GM12878 (cell line): ENCODE measurements around the gene SHC1. TPM values are rescaled to one million over a fixed set of nuclear protein-coding genes. Genes with fewer than 3 reads are reported as not detected.

Experiments
- ATAC-seq: fragments of 200-7000 bp; cut with Tn5 transposase; 3 replicates; pipeline ENCODE4 v1.9.1; 2020; ENCODE audit warnings: mild to moderate bottlenecking, moderate library complexity
- BruUV-seq: library from RNA; stranded (reverse); fragments of 400-500 nt; replicated peaks from 2 replicates; lab custom pipeline; 2021; lab: Mats Ljungman, UMichigan
- CTCF ChIA-PET: fragments of 300-600 bp; sonication (Branson Sonifier 250); formaldehyde crosslinking; extraction: SDS; loops from one replicate; lab custom pipeline; 2021; ENCODE audit warnings: inconsistent platforms; lab: Yijun Ruan, JAX
- POLR2A ChIA-PET: fragments of 350-600 bp; formaldehyde crosslinking; extraction: SDS; loops from one replicate; lab custom pipeline; 2021; ENCODE audit warnings: inconsistent platforms; lab: Charles Lee
- RAD21 ChIA-PET: fragments of 300-600 bp; sonication (Branson Sonifier 250); formaldehyde crosslinking; loops from one replicate; lab custom pipeline; 2023; ENCODE audit warnings: antibody characterized with exemption; ENCODE audit not compliant: unreplicated experiment; lab: Charles Lee
- SMC1A ChIA-PET: fragments of 300-600 bp; sonication (Branson Sonifier 250); formaldehyde crosslinking; loops from one replicate; lab custom pipeline; 2023; ENCODE audit not compliant: unreplicated experiment, uncharacterized antibody; lab: Charles Lee
- DNase-seq: peaks from one replicate; pipeline ENCODE4 v3.0.0-alpha.2; 2011; ENCODE audit warnings: low read depth, low spot score
- FAIRE-seq: peaks from 3 replicates; lab custom pipeline; 2011; peaks lifted over from hg19 to GRCh38; lab: Jason Lieb, UNC
- H2AFZ ChIP-seq: 2 replicates; pipeline ENCODE4 v1.6.0; 2011; ENCODE audit warnings: low read depth, low read length, control low read depth; ENCODE audit not compliant: control insufficient read depth
- H3K27ac ChIP-seq: 2 replicates; pipeline ENCODE4 v1.5.1; 2011; ENCODE audit warnings: control low read depth; ENCODE audit not compliant: control insufficient read depth, insufficient read depth
- H3K27me3 ChIP-seq, 2 experiments: replicated peaks in 1 of 2; 2 replicates each; pipeline versions ENCODE4 v1.6.0 to v1.6.1; 2011; ENCODE audit warnings: low read length in 1 of 2; ENCODE audit not compliant: control insufficient read depth in 2 of 2, insufficient read depth in 2 of 2
- H3K36me3 ChIP-seq, 2 experiments: 2 replicates each; pipeline ENCODE4 v1.5.1; 2011; ENCODE audit warnings: low read length in 1 of 2; ENCODE audit not compliant: control insufficient read depth in 2 of 2, insufficient read depth in 2 of 2
- H3K4me1 ChIP-seq: 2 replicates; pipeline ENCODE4 v1.6.1; 2011; ENCODE audit warnings: mild to moderate bottlenecking, low read length, moderate library complexity, mixed read lengths; ENCODE audit not compliant: control insufficient read depth, insufficient read depth
- H3K4me2 ChIP-seq: 2 replicates; pipeline ENCODE4 v1.6.0; 2011; ENCODE audit warnings: control low read depth; ENCODE audit not compliant: control insufficient read depth, insufficient read depth
- H3K4me3 ChIP-seq: fragments of 200-600 bp; sonication (generic); 2 replicates; pipeline ENCODE4 v1.5.1; 2016
- H3K79me2 ChIP-seq: 2 replicates; pipeline ENCODE4 v1.6.0; 2011; ENCODE audit warnings: low read length; ENCODE audit not compliant: control insufficient read depth, insufficient read depth
- H3K9ac ChIP-seq: 2 replicates; pipeline ENCODE4 v1.8.0; 2011; ENCODE audit warnings: low read length, control low read depth, mixed read lengths; ENCODE audit not compliant: control insufficient read depth, insufficient read depth
- H3K9me3 ChIP-seq: replicated peaks from 3 replicates; pipeline ENCODE4 v1.5.1; 2011; ENCODE audit warnings: mild to moderate bottlenecking, low read length; ENCODE audit not compliant: control insufficient read depth, insufficient read depth
- H4K20me1 ChIP-seq: 2 replicates; pipeline ENCODE4 v1.6.0; 2011; ENCODE audit not compliant: control insufficient read depth, insufficient read depth
- BMI1 ChIP-seq: fragments of 450-650 bp; IDR thresholded peaks from 2 replicates; pipeline ENCODE4 v1.6.1; 2016; ENCODE audit warnings: mild to moderate bottlenecking, moderate library complexity, borderline replicate concordance
- CBFB ChIP-seq: IDR thresholded peaks from 2 replicates; pipeline ENCODE4 v1.6.1; 2016; ENCODE audit warnings: antibody characterized with exemption, low read depth
- CBX3 ChIP-seq: fragments of 200-600 bp; sonication (generic); IDR thresholded peaks from 2 replicates; pipeline ENCODE4 v1.6.1; 2016; ENCODE audit warnings: low read depth, borderline replicate concordance
- CEBPB ChIP-seq, 2 experiments: fragments of 150-350 bp in 1 of 2; IDR thresholded peaks; 2 replicates each; pipeline ENCODE4 v1.6.1; 2012 to 2014; ENCODE audit warnings: low read depth in 2 of 2, low read length in 2 of 2, borderline replicate concordance in 1 of 2, inconsistent platforms in 1 of 2
- DPF2 ChIP-seq: fragments of 450-650 bp; IDR thresholded peaks from 2 replicates; pipeline ENCODE4 v1.6.1; 2017; ENCODE audit warnings: mild to moderate bottlenecking
- GATAD2B ChIP-seq: fragments of 450-650 bp; conservative IDR thresholded peaks from 2 replicates; pipeline ENCODE4 v1.6.1; 2017; ENCODE audit warnings: low read depth, mild to moderate bottlenecking, moderate library complexity
- LARP7 ChIP-seq: fragments of 450-650 bp; IDR thresholded peaks from 2 replicates; pipeline ENCODE4 v1.6.1; 2017; ENCODE audit warnings: mild to moderate bottlenecking
- MEF2A ChIP-seq: IDR thresholded peaks from 2 replicates; pipeline ENCODE4 v1.6.1; 2011; ENCODE audit warnings: low read depth, mild to moderate bottlenecking, low read length, moderate library complexity; ENCODE audit not compliant: insufficient read depth
- MEF2B ChIP-seq: fragments of 450-650 bp; IDR thresholded peaks from 2 replicates; pipeline ENCODE4 v1.6.1; 2018; ENCODE audit warnings: mild to moderate bottlenecking, moderate library complexity; ENCODE audit not compliant: partially characterized antibody, poor library complexity, severe bottlenecking
- MLLT1 ChIP-seq: fragments of 450-650 bp; IDR thresholded peaks from 2 replicates; pipeline ENCODE4 v1.6.1; 2016; ENCODE audit warnings: mild to moderate bottlenecking
- NFIC ChIP-seq: IDR thresholded peaks from 2 replicates; pipeline ENCODE4 v1.6.1; 2012; ENCODE audit warnings: low read depth, mild to moderate bottlenecking, inconsistent platforms, low read length, moderate library complexity
- RCOR1 ChIP-seq: conservative IDR thresholded peaks from 2 replicates; pipeline ENCODE4 v1.6.1; 2012; ENCODE audit warnings: low read depth, low read length, improper control_type of control experiment
- RFX5 ChIP-seq: IDR thresholded peaks from 2 replicates; pipeline ENCODE4 v1.6.1; 2011; ENCODE audit warnings: low read depth, low read length, improper control_type of control experiment
- SIN3A ChIP-seq: IDR thresholded peaks from 2 replicates; pipeline ENCODE4 v1.6.1; 2012; ENCODE audit warnings: low read depth, low read length, improper control_type of control experiment
- SMC3 ChIP-seq: IDR thresholded peaks from 2 replicates; pipeline ENCODE4 v1.6.1; 2011; ENCODE audit warnings: low read length, improper control_type of control experiment, borderline replicate concordance
- SRF ChIP-seq, 2 experiments: IDR thresholded peaks; 2 replicates each; pipeline ENCODE4 v1.6.1; 2011; ENCODE audit warnings: low read depth in 2 of 2, low read length in 2 of 2, mild to moderate bottlenecking in 1 of 2, moderate library complexity in 1 of 2
- ZNF207 ChIP-seq: fragments of 450-650 bp; IDR thresholded peaks from 2 replicates; pipeline ENCODE4 v1.6.1; 2014; ENCODE audit warnings: antibody characterized with exemption, mild to moderate bottlenecking, borderline replicate concordance
- ZNF217 ChIP-seq: fragments of 450-650 bp; IDR thresholded peaks from 2 replicates; pipeline ENCODE4 v1.6.1; 2017; ENCODE audit warnings: antibody characterized with exemption, mild to moderate bottlenecking
- whole genome bisulfite sequencing: methylation state at CpG from one replicate; pipeline ENCODE4 v1.1.6; 2016; ENCODE audit warnings: low lambda C conversion rate; ENCODE audit not compliant: insufficient replicate concordance, insufficient coverage; ENCODE audit errors: missing lambda C conversion rate; 5-methylcytosine and 5-hydroxymethylcytosine counted together
- in situ Hi-C: fragments of 300-500 bp; cut with MboI; formaldehyde crosslinking; loops from 9 replicates; pipeline ENCODE4 v1.14.3; 2018; ENCODE audit warnings: mixed read lengths
- intact Hi-C: fragments of 100-400 bp; cut with micrococcal nuclease; formaldehyde crosslinking; loops from one replicate; pipeline ENCODE4 v1.14.2; 2022; ENCODE audit not compliant: unreplicated experiment
- polyA plus RNA-seq, 11 experiments: library from polyadenylated mRNA; depleted of rRNA in 4 of 11; unstranded in 6 of 11; stranded (reverse) in 5 of 11; fragments of >200 nt; fragmentation: Nextera tagmentation in 4 of 11; fragmentation: Illumina TruSeq in 1 of 11; extraction: Ambion mirVana in 4 of 11; extraction: Trizol in 1 of 11; gene quantifications; 1 replicate in 1 of 11; 2 replicates in 10 of 11; pipeline versions ENCODE4 v1.2.1 to v1.2.3, GENCODE V29; 2011 to 2016; ENCODE audit warnings: inconsistent platforms in 2 of 11, missing spikeins in 2 of 11, low read depth in 1 of 11
- total RNA-seq, 4 experiments: library from RNA; depleted of rRNA in 3 of 4; stranded (reverse); fragments of >200 nt in 3 of 4; fragmentation: Illumina TruSeq in 1 of 4; extraction: Trizol in 1 of 4; gene quantifications; 2 replicates each; pipeline versions ENCODE4 v1.2.1 to v1.2.3, GENCODE V29; 2013 to 2021
- TF ChIP-seq, protein P1 (sequence below): fragments of 450-650 bp; formaldehyde crosslinking; IDR thresholded peaks from 2 replicates; pipeline ENCODE4 v1.4.0; 2020; ENCODE audit warnings: mild to moderate bottlenecking, moderate library complexity

The SHC1 gene
- total and polyA plus RNA-seq, 10 of the 15 experiments (the other 5 are each of a cell fraction or from before 2014, with no cell fraction given): 2.6 to 49.3 (median 25.2) TPM

DNA sequence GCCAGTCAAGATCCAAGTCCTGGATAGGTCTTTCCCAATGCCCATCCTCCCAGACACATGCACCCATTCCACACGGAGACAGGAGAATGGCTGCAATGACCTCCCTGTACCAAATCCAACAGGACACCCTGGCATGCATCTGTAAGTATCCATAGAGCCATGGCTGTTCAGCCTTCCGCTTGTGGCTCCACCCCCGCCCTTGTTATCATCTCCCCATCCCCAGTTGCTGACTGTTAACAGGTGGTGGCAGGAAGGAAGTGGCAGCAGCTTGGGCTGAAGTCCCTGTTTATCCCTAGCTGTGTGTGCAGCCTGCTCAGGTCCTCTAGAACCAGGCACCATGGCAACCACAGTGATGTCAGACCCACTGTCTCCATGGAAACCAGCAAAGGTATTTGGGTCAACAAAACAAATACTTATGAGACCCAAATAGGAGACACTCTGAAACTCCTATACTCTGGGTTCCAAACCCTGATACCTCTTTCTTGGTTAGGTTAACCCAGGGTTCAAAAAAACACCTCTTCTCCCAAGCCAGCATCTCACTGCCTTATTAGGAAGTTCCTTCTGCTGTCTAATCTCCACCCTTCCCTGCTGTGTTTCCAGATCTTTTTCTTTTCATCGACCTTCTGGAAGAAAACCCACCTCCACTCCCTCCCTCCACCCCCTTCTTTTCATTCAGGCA, 15.4 kb downstream of the SHC1 start:
- ChIA-PET POLR2A (interaction anchor here (0.9 to 12.3 kb wide), 17 partner anchors 10 to 334 kb away, joined by 3 to 140 read pairs (median 5); partner anchors contain the start of genes CKS1B, FLAD1, KCNN3 and PMVK), RAD21 (interaction anchor here (0.6 to 2.6 kb wide), 18 partner anchors 15 to 1009 kb away, joined by 3 to 16 read pairs (median 4); partner anchors contain the start of genes ADAM15, DENND4B, FLAD1 and KCNN3), SMC1A (interaction anchor here (0.7 to 2.5 kb wide), 19 partner anchors 15 to 395 kb away, joined by 3 to 21 read pairs (median 4); partner anchors contain the start of genes FLAD1, PMVK and SHC1), CTCF (interaction anchor here (0.6 to 3.0 kb wide), 22 partner anchors 10 to 286 kb away, joined by 3 to 17 read pairs (median 4); partner anchors contain the start of genes ADAM15, FLAD1, KRTCAP2 and LENEP)
- intact Hi-C loops (no loop called here), in situ Hi-C loops (no loop called here)
- WGBS: 0% methylated on average over 4 of the region's 4 CpGs
- Histone ChIP-seq H3K27me3 (no peaks in the 10 kb centered on the region), H3K9ac (peak overlapping the region; percentile 69), H3K9me3 (no peaks in the 10 kb centered on the region), H3K4me3 (peak overlapping the region; percentile 81), H3K27ac (peak overlapping the region; percentile 72), H2AFZ (no peak overlapping the region), H3K4me1 (peaks cover 42% of the 10 kb centered on the region), H3K4me2 (peak overlapping the region; percentile 93), H3K36me3 (peaks cover 3 to 5% of the 10 kb centered on the region in 2 experiments; a peak in 2 of 4 replicates), H3K79me2 (peaks cover 12% of the 10 kb centered on the region), H4K20me1 (no peaks in the 10 kb centered on the region)
- BruUV-seq: TSS peak; percentile 44
- FAIRE-seq (peak; percentile 68), ATAC-seq (peak; percentile 83), DNase-seq (no peak)
- TF ChIP-seq SIN3A (peak; percentile 38; the same call in 1 of the 2 replicates), RCOR1 (no peak), ZNF207 (no peak), CBX3 (no peak), SMC3 (no peak), ZNF217 (no peak), CEBPB (IDR thresholded peaks at IDR 0.05; ENCODE audit: borderline replicate concordance in 1 of 2, low read depth in 2 of 2, low read length in 2 of 2) (no peak), SRF (IDR thresholded peaks at IDR 0.05; ENCODE audit: low read depth in 2 of 2, low read length in 2 of 2) (peak in 1 of 2 experiments; percentile 88; a peak in 2 of 4 replicates), MLLT1 (no peak), RFX5 (0 out of 2 replicates have a peak, but pooled peaks have one; percentile 40), CBFB (no peak), BMI1 (peak; percentile 94), DPF2 (no peak), LARP7 (no peak), NFIC (no peak), MEF2A (no peak), GATAD2B (no peak), MEF2B (no peak)
- TF ChIP-seq, protein P1, sequence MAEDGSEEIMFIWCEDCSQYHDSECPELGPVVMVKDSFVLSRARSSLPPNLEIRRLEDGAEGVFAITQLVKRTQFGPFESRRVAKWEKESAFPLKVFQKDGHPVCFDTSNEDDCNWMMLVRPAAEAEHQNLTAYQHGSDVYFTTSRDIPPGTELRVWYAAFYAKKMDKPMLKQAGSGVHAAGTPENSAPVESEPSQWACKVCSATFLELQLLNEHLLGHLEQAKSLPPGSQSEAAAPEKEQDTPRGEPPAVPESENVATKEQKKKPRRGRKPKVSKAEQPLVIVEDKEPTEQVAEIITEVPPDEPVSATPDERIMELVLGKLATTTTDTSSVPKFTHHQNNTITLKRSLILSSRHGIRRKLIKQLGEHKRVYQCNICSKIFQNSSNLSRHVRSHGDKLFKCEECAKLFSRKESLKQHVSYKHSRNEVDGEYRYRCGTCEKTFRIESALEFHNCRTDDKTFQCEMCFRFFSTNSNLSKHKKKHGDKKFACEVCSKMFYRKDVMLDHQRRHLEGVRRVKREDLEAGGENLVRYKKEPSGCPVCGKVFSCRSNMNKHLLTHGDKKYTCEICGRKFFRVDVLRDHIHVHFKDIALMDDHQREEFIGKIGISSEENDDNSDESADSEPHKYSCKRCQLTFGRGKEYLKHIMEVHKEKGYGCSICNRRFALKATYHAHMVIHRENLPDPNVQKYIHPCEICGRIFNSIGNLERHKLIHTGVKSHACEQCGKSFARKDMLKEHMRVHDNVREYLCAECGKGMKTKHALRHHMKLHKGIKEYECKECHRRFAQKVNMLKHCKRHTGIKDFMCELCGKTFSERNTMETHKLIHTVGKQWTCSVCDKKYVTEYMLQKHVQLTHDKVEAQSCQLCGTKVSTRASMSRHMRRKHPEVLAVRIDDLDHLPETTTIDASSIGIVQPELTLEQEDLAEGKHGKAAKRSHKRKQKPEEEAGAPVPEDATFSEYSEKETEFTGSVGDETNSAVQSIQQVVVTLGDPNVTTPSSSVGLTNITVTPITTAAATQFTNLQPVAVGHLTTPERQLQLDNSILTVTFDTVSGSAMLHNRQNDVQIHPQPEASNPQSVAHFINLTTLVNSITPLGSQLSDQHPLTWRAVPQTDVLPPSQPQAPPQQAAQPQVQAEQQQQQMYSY: no peak
